ENCODE results near the gene CCDC43.
"Not testable (repeated sequence)": the region's sequence is repeated elsewhere in the genome, so short reads cannot be mapped to it uniquely, and the experiment has no call there.

CCDC43 gene

GRCh38 chr17:44666006-44666405 is 23.6 kb downstream of the CCDC43 start:
- DNase-seq = no peak

- DNase-seq = no peak
Measured at GRCh38 chr17:44664867-44665266, 24.7 kb downstream of the CCDC43 start.

GRCh38 chr17:44663095-44663494 is 26.5 kb downstream of the CCDC43 start:
- DNase-seq = no peak

GRCh38 chr17:44661835-44662234 is 27.7 kb downstream of the CCDC43 start:
- no peak for DNase-seq

- no peak for DNase-seq
Measured at GRCh38 chr17:44655983-44656710, 33.4 kb downstream of the CCDC43 start, which contains the start of gene MEIOC. Gene MEIOC (plus strand): TSS chr17:44656468. CDS start chr17:44656614, 146 bp downstream.

DNA sequence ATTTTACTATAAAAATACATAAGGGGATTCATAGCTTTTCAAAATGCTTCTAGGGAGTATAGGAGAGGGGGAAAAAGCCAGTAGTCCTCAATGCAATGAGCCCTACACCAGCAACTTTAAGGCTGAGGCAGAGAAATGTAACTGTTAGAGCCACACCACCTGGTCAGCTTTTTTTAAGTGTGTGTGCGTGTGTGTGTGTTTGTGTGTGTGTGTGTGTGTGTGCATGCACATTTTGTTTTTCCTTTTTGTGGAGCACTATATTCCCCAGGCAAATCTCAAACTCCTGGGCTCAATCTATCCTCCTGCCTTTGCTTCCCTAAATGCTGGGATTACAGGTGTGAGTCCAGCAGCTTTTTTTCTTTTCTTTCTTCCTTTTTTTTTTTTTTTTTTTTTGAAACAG is 35.6 kb downstream of the CCDC43 start:
- DNase-seq = no peak

GRCh38 chr17:44653384-44653783 is 36.2 kb downstream of the CCDC43 start:
- no peak for DNase-seq

DNA sequence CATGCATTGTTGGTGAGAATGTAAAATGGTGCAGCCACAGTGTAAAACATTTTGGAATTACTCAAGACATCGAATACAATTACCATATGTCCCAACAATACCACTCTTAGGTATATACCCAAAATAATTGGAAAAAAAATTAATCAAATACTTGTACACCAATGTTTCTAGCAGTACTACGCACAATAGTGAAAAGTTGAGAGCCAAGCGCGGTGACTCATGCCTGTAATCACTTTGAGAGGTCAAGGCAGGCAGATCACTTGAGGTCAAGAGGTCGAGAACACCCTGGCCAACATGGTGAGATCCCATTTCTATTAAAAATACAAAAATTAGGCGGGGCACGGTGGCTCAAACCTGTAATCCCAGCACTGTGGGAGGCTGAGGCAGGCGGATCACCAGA is 36.8 kb downstream of the CCDC43 start:
- DNase-seq = no peak

DNA sequence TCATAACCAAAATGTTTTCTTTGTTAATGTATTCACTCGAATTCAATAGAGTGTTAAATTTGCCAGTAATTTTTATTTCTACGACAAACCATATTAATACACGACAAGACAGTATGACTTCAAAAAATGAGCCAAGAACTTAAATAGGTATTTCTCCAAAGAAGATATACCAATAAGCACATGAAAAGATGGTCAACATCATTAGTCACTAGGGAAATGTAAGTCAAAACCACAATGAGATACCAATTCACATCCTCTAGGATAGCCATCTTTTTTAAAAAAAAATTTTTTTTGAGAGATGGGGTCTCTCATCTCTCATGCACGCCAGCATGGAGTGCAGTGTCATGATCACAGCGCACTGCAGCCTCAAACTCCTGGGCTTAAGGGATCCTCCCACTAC is 38.3 kb downstream of the CCDC43 start:
- DNase-seq = no peak

DNA sequence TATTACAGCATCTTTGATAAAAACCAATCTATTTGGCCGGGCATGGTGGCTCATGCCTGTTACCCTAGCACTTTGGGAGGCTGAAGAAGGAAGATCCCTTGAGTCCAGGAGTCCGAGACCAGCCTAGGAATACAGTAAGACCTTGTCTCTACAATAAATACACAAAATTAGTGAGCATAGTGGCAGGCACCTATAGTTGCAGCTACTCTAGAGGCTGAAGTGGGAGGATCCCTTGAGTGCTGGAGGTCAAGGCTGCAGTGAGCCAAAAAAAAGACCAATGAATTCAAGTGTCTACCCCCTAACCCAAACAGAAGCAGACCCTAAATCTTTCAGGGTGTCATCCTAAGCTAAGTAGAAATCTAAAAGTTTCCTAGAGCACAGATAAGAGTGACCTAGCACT is 40.6 kb downstream of the CCDC43 start:
- no peak for DNase-seq

DNA sequence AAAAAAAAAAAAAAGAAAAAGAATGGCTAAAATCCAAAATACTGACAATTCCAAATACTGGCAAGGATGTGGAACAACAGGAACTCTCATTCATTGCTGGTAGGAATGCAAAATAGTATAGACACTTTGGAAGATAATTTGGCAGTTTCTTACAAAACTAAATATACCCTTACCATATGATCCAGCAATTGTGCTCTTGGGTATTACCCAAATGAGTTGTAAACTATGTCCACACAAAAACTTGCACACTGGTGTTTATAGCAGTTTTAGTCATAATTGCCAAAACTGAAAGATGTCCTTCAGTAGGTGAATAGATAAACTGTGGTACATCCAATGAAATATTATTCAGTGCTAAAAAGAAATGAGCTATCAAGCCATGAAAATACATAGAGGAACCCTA is 41.8 kb downstream of the CCDC43 start:
- no peak for DNase-seq

DNA sequence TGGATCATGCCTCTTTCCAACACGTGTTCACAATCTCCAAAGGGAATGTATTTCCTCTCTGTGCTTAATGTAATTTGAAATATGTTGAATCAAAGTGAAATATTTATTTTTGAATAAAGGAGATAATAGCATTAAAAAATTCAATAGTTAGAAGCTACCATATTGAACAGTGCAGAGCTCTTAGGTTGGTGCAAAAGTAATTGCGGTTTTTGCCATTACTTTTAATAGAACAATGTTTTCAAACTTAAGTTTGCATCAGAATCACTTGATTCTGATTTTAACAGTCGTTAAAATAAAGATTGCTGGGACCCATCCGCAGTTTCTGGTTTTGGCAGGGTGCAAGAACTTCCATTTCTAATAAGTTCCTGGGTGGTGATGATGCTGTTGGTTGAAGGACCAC is 43.3 kb downstream of the CCDC43 start:
- no peak for DNase-seq

- DNase-seq = no peak
Measured at GRCh38 chr17:44645341-44645740, 44.2 kb downstream of the CCDC43 start.

DNA sequence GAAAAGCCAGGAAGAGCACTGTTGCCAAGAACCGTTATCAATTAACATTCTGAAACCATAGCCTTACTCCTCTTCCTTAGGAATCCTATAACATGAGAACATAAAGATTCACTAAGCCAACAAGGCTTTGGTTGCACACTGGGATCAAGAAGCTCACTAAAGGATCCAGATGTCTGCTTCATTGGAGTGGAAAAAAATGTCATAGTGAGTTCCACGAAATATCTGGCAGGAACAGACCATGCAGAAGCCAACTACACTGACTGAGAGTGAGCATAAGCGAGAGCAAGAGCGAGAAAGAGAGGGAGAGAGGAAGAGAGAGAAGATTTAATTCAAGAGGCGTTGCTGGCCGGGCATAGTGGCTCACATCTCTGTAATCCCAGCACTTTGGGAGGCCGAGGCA is 46.7 kb downstream of the CCDC43 start:
- no peak for DNase-seq

DNA sequence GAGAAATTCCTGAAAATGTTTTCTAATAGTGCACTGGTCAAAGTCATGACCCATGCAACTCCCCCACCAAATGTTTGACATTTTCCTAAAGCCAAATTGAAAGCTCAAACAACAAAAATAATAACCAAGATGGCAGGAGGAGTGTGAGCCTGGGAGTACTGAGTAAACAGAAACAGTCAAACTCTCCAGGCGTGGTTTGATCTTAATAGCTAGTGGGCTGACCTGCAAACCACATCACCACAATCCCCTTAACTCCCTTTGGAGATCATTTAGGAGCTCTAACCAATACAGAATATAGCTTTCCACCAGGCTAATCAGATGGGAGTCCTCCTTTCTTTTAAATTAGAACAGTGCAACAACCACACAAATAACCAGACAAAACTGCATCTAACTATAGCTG is 52.5 kb downstream of the CCDC43 start:
- DNase-seq = no peak

DNA sequence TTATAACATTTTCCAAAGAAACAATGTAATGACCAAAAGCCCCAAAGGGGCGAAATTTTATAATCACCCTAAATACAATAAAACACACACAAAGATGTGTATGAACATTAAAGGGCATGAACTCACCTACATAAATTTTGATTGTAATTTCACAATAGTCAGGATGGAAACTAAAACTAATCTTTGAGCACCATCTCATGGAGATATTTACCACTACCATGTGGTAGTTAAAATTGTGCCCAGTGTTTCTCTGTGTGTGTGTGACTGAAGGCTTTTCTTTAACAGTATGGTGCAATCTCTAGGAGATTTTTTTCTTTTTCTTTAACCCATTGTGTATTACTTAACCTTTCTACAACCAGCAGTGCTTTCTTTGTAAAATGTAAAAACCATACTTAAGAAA is 53.0 kb downstream of the CCDC43 start:
- DNase-seq = peak; percentile 36

GRCh38 chr17:44634401-44634800 is 55.2 kb downstream of the CCDC43 start:
- not testable (repeated sequence) for DNase-seq

DNA sequence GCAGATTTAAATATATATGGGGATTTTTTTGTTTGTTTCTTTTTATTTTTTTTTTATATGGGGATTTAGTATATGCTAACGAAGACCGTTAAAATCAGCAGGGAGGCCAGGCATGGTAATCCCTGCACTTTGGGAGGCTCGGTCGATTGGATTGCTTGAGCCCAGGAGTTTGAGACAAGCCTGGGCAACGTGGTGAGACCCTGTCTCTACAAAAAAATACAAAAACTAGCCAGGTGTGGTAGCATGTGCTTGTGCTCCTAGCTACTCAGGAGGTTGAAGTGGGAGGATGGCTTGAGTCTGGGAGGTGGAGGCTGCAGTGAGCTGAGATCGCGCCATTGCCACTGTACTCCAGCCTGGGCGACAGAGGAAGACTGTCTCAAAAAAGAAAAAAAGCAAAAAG is 55.6 kb downstream of the CCDC43 start:
- DNase-seq = no peak

- no peak for DNase-seq
Measured at GRCh38 chr17:44630703-44631102, 58.9 kb downstream of the CCDC43 start.

DNA sequence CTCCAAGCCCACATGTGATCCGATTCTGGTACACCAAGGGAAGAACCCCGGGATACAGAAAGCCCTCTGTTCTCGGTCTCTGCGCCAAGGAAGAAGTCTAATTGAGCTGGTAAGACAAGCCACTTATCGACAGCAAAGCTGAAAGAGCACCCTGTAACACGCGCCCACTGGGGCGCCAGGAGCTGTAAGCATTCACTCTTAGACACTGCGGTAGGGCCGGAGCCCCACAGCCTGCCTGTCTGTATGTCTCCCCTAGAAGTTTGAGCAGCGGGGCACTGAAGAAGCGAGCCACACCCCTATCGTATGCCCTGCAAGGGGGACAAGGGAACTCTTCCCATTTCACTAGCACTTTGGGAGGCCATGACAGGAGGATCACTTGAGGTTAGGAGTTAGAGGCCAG is 60.3 kb downstream of the CCDC43 start:
- no peak for DNase-seq

- DNase-seq = peak; percentile 23
Measured at GRCh38 chr17:44628243-44629188, 61.1 kb downstream of the CCDC43 start.

DNA sequence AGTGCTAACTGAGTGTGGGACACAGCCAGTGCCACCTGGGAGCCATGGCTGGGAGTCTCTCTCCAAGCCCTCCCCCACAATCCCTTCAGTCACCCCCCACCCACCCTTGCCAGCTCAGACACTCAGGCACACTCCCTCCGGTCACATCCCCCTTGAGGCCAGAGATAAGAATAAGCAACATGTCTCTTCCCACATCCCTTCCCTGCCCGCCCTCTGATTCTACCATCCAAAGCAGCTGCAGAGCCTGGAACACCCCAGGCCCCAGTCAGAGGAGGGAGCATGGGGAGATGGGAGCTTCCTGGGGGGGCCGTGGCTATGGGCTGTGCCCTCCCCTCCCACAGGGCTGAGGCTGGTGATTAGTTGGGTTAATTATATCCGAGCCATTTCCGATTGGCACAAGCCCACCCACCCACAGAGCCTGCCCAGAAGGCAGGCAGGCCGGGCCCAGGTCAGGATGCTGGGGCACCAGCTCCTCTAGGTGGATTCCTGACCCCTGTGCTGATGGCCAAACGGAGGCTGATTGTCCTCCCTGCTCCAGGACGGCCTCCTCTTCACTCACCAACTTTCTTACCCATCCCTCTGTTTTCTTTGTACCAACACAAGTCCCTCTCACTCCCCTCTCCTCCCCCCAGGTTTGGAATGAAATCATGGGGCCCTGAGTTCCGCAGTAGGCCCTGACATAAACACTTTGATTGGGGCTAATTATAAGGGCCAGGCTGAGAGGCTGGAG is 61.9 kb downstream of the CCDC43 start:
- peak; percentile 35 for DNase-seq

Data from NCI-H2081 treated with DMSO at 0.1 percent for 48 hours (cell line).